Activated effector memory CD4-positive, alpha-beta T cell treated with anti-CD3 and anti-CD28 coated beads, Interleukin-2, amount 50 U/mL, for 16 hours (primary cell): Measurements from ENCODE around the gene FBN1.

Source experiments
- DNase-seq: peaks from one replicate; pipeline ENCODE4 v3.0.0-alpha.2; 2020

The FBN1 gene

GRCh38 chr15:48547286-48547685 is 98.2 kb downstream of the FBN1 start:
- no peak for DNase-seq

- no peak for DNase-seq
Measured at GRCh38 chr15:48546296-48546695, 99.2 kb downstream of the FBN1 start.

GRCh38 chr15:48544778-48545177 is 100.7 kb downstream of the FBN1 start:
- DNase-seq = no peak

GRCh38 chr15:48541341-48542278 is 103.9 kb downstream of the FBN1 start:
- DNase-seq = no peak

GRCh38 chr15:48540756-48541155 is 104.8 kb downstream of the FBN1 start:
- DNase-seq = no peak

- no peak for DNase-seq
Measured at GRCh38 chr15:48538941-48539340, 106.6 kb downstream of the FBN1 start.

- no peak for DNase-seq
Measured at GRCh38 chr15:48537271-48538113, 108.0 kb downstream of the FBN1 start.

GRCh38 chr15:48536681-48537091 is 108.8 kb downstream of the FBN1 start:
- DNase-seq = no peak

GRCh38 chr15:48533982-48534381 is 111.5 kb downstream of the FBN1 start:
- no peak for DNase-seq

- DNase-seq = no peak
Measured at GRCh38 chr15:48532946-48533345, 112.6 kb downstream of the FBN1 start.

- DNase-seq = no peak
Measured at GRCh38 chr15:48530528-48530927, 115.0 kb downstream of the FBN1 start.

GRCh38 chr15:48528921-48529320 is 116.6 kb downstream of the FBN1 start:
- no peak for DNase-seq

GRCh38 chr15:48527517-48527916 is 118.0 kb downstream of the FBN1 start:
- no peak for DNase-seq

- DNase-seq = no peak
Measured at GRCh38 chr15:48522911-48523310, 122.6 kb downstream of the FBN1 start.

GRCh38 chr15:48522123-48522522 is 123.4 kb downstream of the FBN1 start:
- DNase-seq = no peak

- DNase-seq = no peak
Measured at GRCh38 chr15:48520376-48521155, 124.9 kb downstream of the FBN1 start.

GRCh38 chr15:48516121-48516520 is 129.4 kb downstream of the FBN1 start:
- DNase-seq = no peak

GRCh38 chr15:48515500-48515899 is 130.0 kb downstream of the FBN1 start:
- DNase-seq = no peak

GRCh38 chr15:48514103-48514816 is 131.2 kb downstream of the FBN1 start:
- DNase-seq = no peak

- no peak for DNase-seq
Measured at GRCh38 chr15:48510976-48511375, 134.5 kb downstream of the FBN1 start.

GRCh38 chr15:48507416-48508065 is 138.0 kb downstream of the FBN1 start:
- DNase-seq = no peak

GRCh38 chr15:48505067-48505466 is 140.4 kb downstream of the FBN1 start:
- no peak for DNase-seq
